GM12865 (cell line): Measurements from ENCODE around the gene FBRSL1.
"Not testable (repeated sequence)": the region's sequence is repeated elsewhere in the genome, so short reads cannot be mapped to it uniquely, and the experiment has no call there.

Experiments
- DNase-seq: peaks from one replicate; pipeline ENCODE4 v3.0.0; 2010; ENCODE audit warnings: low read depth
- H3K4me3 ChIP-seq: 2 replicates; pipeline ENCODE4 v1.5.1; 2011; ENCODE audit warnings: mild to moderate bottlenecking, low read depth, low read length, control low read depth
- TF ChIP-seq, protein P1 (sequence below): IDR thresholded peaks from 2 replicates; pipeline ENCODE4 v1.5.1; 2011; ENCODE audit warnings: low read length, control low read depth, low read depth, inconsistent platforms; ENCODE audit not compliant: insufficient read depth; ENCODE audit errors: missing control alignments

FBRSL1 gene

GRCh38 chr12:132472386-132472785, 17.6 kb upstream of the FBRSL1 start:
- H3K4me3 ChIP-seq: peak overlapping the region; percentile 53
- TF ChIP-seq, protein P1, sequence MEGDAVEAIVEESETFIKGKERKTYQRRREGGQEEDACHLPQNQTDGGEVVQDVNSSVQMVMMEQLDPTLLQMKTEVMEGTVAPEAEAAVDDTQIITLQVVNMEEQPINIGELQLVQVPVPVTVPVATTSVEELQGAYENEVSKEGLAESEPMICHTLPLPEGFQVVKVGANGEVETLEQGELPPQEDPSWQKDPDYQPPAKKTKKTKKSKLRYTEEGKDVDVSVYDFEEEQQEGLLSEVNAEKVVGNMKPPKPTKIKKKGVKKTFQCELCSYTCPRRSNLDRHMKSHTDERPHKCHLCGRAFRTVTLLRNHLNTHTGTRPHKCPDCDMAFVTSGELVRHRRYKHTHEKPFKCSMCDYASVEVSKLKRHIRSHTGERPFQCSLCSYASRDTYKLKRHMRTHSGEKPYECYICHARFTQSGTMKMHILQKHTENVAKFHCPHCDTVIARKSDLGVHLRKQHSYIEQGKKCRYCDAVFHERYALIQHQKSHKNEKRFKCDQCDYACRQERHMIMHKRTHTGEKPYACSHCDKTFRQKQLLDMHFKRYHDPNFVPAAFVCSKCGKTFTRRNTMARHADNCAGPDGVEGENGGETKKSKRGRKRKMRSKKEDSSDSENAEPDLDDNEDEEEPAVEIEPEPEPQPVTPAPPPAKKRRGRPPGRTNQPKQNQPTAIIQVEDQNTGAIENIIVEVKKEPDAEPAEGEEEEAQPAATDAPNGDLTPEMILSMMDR: no peak
- no peak for DNase-seq

DNA sequence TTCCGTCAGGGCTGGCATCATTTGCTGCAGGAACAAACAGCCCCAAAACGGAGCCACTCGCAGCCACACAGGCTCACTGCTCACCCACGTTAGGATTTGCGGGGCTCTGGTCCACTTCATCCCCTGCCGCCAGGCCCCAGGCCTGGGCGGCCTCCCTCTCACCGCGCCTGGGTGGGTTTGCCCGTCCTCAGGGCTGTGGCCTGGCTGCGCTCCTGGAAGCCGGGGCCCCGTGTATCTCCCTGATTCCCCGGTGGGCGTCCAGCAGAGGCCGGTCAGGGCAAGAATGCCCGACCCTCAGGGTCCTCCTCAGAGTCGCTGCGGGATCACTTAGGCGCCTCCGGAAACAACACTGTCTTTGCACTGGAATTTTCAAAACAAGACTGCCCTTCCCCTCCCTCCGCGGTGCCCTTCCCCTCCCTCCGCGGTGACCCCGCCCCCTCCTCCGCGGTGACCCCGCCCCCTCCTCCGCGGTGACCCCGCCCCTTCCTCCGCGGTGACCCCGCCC, 15.7 kb upstream of the FBRSL1 start:
- H3K4me3 ChIP-seq: peak overlapping the region; percentile 76
- TF ChIP-seq, protein P1: no peak
- DNase-seq: peak; percentile 62

DNA sequence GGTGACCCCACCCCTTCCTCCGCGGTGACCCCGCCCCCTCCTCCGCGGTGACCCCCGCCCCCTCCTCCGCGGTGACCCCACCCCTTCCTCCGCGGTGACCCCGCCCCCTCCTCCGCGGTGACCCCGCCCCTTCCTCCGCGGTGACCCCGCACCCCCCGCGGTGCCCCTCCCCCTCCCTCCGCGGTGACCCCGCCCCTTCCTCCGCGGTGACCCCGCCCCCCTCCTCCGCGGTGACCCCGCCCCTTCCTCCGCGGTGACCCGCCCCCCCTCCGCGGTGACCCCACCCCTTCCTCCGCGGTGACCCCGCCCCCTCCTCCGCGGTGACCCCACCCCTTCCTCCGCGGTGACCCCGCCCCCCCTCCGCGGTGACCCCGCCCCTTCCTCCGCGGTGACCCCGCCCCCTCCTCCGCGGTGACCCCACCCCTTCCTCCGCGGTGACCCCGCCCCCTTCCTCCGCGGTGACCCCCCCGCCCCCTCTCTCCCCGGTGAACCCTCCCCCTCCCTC, 15.1 kb upstream of the FBRSL1 start:
- not testable (repeated sequence) for H3K4me3 ChIP-seq, DNase-seq

DNA sequence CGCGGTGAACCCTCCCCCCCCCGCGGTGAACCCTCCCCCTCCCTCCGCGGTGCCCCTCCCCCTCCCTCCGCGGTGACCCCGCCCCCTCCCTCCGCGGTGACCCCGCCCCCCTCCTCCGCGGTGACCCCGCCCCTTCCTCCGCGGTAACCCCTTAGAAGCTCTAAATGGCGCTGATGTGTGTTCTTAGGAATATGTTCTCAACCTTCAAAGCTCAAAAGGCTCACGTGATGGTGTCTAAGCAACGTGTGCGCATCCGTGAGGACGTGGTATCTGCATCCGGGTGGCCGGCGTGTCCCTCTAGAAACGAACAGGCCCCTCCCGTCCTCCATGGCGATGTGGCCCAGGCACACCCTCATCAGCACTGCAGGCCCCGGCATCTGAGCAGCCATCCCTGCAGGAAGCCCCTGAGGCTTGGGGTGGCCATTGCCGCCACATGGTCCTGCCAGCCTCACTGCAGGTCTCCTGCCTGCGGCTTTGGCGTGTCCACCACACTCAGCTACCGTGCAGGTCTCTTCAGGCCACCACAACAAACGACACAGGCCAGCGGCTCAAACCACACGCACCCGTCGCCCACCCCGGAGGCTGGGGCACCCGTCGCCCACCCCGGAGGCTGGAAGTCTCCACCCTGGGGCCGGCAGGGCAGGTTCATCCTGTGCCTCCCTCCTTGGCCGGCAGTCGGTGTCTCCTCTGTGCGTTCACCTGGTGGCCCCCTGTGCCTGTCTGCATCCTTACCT, 14.5 kb upstream of the FBRSL1 start:
- DNase-seq: peak; percentile 63
- no peak overlapping the region for H3K4me3 ChIP-seq
- TF ChIP-seq, protein P1: no peak

DNA sequence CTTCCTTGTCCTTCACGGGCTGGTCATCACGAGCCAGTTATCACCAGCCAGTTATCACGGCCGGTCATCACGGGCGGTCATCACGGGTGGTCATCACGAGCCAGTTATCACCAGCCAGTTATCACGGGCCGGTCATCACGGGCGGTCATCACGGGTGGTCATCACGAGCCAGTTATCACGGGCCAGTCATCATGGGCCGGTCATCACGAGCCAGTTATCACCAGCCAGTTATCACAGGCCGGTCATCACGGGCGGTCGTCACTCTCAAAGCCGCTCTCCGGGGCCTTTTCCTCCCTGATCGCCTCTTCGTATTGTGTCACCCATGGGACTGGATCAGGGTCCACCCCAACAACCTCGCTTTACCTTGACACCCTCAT, 13.9 kb upstream of the FBRSL1 start:
- H3K4me3 ChIP-seq: no peak overlapping the region
- no peak for DNase-seq
- TF ChIP-seq, protein P1: no peak

DNA sequence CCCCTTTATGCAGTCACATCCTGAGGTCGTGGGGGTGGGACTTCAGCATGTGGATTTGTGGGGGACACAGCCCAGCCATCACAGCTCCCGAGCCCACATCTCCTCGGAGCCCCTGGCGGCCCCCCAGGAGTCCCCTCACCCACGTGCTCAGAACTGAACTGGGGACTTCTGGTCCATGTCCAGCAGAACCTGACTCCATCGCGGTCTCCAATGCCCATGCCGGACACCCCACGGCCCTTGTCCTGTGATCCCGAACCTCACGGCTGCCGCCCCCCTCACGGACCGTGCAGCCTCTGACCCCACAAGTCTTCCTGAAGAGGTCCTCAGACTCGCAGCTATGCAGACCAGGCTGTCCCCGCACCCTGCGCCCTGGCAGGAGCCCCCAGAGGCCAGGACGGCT, 13.5 kb upstream of the FBRSL1 start:
- TF ChIP-seq, protein P1: no peak
- no peak for DNase-seq

GRCh38 chr12:132477017-132477702, 12.8 kb upstream of the FBRSL1 start:
- no peak overlapping the region for H3K4me3 ChIP-seq
- TF ChIP-seq, protein P1: no peak
- peak; percentile 55 for DNase-seq

More for the DNA sequence above, 13.5 kb upstream of the FBRSL1 start:
- no peak overlapping the region for H3K4me3 ChIP-seq
